Neuronal stem cell (in vitro differentiated cells): Measurements from ENCODE around the gene SNX32.
A peak's percentile ranks its signal among the peaks of the same experiment; 100 is the strongest.

ENCODE experiments used
- DNase-seq: peaks from one replicate; pipeline ENCODE4 v3.0.0-alpha.2; 2013; ENCODE audit warnings: low spot score
- H2AFZ ChIP-seq: one replicate; pipeline ENCODE4 v1.6.1; 2013; ENCODE audit warnings: mild to moderate bottlenecking, low read length, inconsistent platforms
- H2AK5ac ChIP-seq: 2 replicates; pipeline ENCODE4 v1.6.1; 2013; ENCODE audit warnings: low read depth, mild to moderate bottlenecking, inconsistent platforms, low read length, moderate library complexity, mixed read lengths
- H2BK120ac ChIP-seq: 2 replicates; pipeline ENCODE4 v1.6.1; 2013; ENCODE audit warnings: low read depth, mild to moderate bottlenecking, inconsistent platforms, low read length, moderate library complexity, mixed read lengths
- H2BK12ac ChIP-seq: one replicate; pipeline ENCODE4 v1.6.1; 2013; ENCODE audit warnings: low read length, inconsistent platforms
- H2BK15ac ChIP-seq: 2 replicates; pipeline ENCODE4 v1.6.1; 2013; ENCODE audit warnings: mild to moderate bottlenecking, low read length, inconsistent platforms, mixed read lengths
- H2BK5ac ChIP-seq: one replicate; pipeline ENCODE4 v1.6.1; 2013; ENCODE audit warnings: inconsistent platforms, mild to moderate bottlenecking, low read length, moderate library complexity
- H3K14ac ChIP-seq: one replicate; pipeline ENCODE4 v1.6.1; 2013; ENCODE audit warnings: low read length, inconsistent platforms
- H3K18ac ChIP-seq: 2 replicates; pipeline ENCODE4 v1.6.1; 2013; ENCODE audit warnings: low read length, inconsistent platforms
- H3K23ac ChIP-seq: 2 replicates; pipeline ENCODE4 v1.6.1; 2013; ENCODE audit warnings: low read depth, mild to moderate bottlenecking, mixed read lengths, low read length, inconsistent platforms; ENCODE audit not compliant: poor library complexity
- H3K27ac ChIP-seq: replicated peaks from 3 replicates; pipeline ENCODE4 v1.5.1; 2013; ENCODE audit warnings: low read length, inconsistent platforms
- H3K27me3 ChIP-seq, 3 experiments: 2 replicates each; pipeline ENCODE4 v1.6.1; 2013; ENCODE audit warnings: low read length in 3 of 3, mild to moderate bottlenecking in 2 of 3, inconsistent platforms in 1 of 3, low read depth in 1 of 3, mixed read lengths in 1 of 3, moderate library complexity in 1 of 3; ENCODE audit not compliant: control insufficient read depth in 3 of 3, insufficient read depth in 3 of 3
- H3K36me3 ChIP-seq, 2 donors: replicated peaks in 1 of 2; 2 replicates each; pipeline ENCODE4 v1.6.1; 2013; ENCODE audit warnings: low read length in 2 of 2; ENCODE audit not compliant: control insufficient read depth in 2 of 2, insufficient read depth in 2 of 2
- H3K4ac ChIP-seq: 2 replicates; pipeline ENCODE4 v1.6.1; 2013; ENCODE audit warnings: inconsistent platforms, mild to moderate bottlenecking, low read length, moderate library complexity
- H3K4me1 ChIP-seq, 2 donors: 1 replicate in 1 of 2; 2 replicates in 1 of 2; pipeline ENCODE4 v1.6.1; 2013; ENCODE audit warnings: low read length in 2 of 2, low read depth in 1 of 2; ENCODE audit not compliant: control insufficient read depth in 2 of 2, insufficient read depth in 1 of 2
- H3K4me2 ChIP-seq: one replicate; pipeline ENCODE4 v1.6.1; 2013; ENCODE audit warnings: mild to moderate bottlenecking, low read length, inconsistent platforms; ENCODE audit not compliant: insufficient read depth, poor library complexity, severe bottlenecking
- H3K4me3 ChIP-seq, 2 donors: 2 replicates each; pipeline ENCODE4 v1.5.1; 2013; ENCODE audit warnings: low read length in 2 of 2, mild to moderate bottlenecking in 2 of 2, inconsistent platforms in 1 of 2, moderate library complexity in 1 of 2
- H3K79me1 ChIP-seq: one replicate; pipeline ENCODE4 v1.6.1; 2013; ENCODE audit warnings: low read depth, mild to moderate bottlenecking, inconsistent platforms, low read length, moderate library complexity
- H3K9ac ChIP-seq: one replicate; pipeline ENCODE4 v1.6.1; 2013; ENCODE audit warnings: mild to moderate bottlenecking, low read depth, low read length, inconsistent platforms; ENCODE audit not compliant: poor library complexity
- H3K9me3 ChIP-seq, 2 donors: replicated peaks in 1 of 2; 2 replicates each; pipeline versions ENCODE3 to v1.6.1; 2013; ENCODE audit warnings: low read length in 2 of 2, mild to moderate bottlenecking in 2 of 2, inconsistent platforms in 1 of 2, low read depth in 1 of 2, mixed read lengths in 1 of 2, moderate library complexity in 1 of 2; ENCODE audit not compliant: control insufficient read depth in 2 of 2, insufficient read depth in 1 of 2
- H4K8ac ChIP-seq: one replicate; pipeline ENCODE4 v1.6.1; 2013; ENCODE audit warnings: low read depth, mild to moderate bottlenecking, inconsistent platforms, low read length, moderate library complexity
- H4K91ac ChIP-seq: one replicate; pipeline ENCODE4 v1.6.1; 2013; ENCODE audit warnings: low read length, low read depth, mild to moderate bottlenecking, inconsistent platforms; ENCODE audit not compliant: poor library complexity
- WGBS, 2 donors: extraction: QIAGEN DNeasy Blood & Tissue Kit; methylation state at CpG; one replicate each; pipeline ENCODE4 v1.1.7; 2013; ENCODE audit warnings: missing lambda C conversion rate in 2 of 2, mixed read lengths in 1 of 2; ENCODE audit not compliant: insufficient read length in 2 of 2, insufficient replicate concordance in 1 of 2; ENCODE audit errors: extremely low coverage in 2 of 2; 5-methylcytosine and 5-hydroxymethylcytosine counted together

SNX32 gene

DNA sequence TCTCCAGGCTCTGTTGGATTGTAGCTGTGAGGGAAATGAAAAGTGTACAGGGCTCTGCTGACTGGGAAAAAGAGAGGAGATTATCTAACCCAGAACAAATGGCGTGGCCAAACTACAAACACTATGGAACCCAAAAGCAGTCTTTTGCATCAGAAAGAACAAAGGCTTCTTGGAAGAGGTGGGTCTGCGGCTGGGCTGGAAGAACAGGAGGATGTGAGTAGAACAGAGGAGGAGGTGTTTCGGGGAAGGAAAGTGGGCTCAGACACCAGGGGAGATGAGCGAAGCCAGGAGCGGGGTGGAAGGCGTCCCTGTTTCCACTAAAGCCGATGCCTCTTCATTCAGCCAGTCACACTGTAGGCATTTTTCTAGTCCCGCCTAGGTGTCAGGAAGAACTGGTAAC lies 34.9 kb upstream of the SNX32 start:
- Histone ChIP-seq H3K79me1 (no peaks in the 10 kb centered on the region), H3K36me3 (no peaks in the 10 kb centered on the region), H2BK5ac (no peak overlapping the region), H4K91ac (no peak overlapping the region), H3K9me3 (no peaks in the 10 kb centered on the region), H3K23ac (no peak overlapping the region), H2BK12ac (no peak overlapping the region), H2BK120ac (no peak overlapping the region), H3K27ac (no peak overlapping the region), H3K4me1 (peaks cover 0 to 2% of the 10 kb centered on the region in 2 donors), H4K8ac (no peak overlapping the region), H3K18ac (no peak overlapping the region), H2AFZ (no peak overlapping the region), H3K4ac (no peak overlapping the region), H2AK5ac (no peak overlapping the region), H3K9ac (no peak overlapping the region), H3K14ac (no peak overlapping the region), H3K27me3 (peaks cover 0 to 84% (median 0%) of the 10 kb centered on the region in 3 experiments), H3K4me3 (no peak overlapping the region), H3K4me2 (no peak overlapping the region), H2BK15ac (no peak overlapping the region)
- no CpG with 5 or more reads among the region's 8 CpGs for WGBS, 2 donors
- DNase-seq = no peak

DNA sequence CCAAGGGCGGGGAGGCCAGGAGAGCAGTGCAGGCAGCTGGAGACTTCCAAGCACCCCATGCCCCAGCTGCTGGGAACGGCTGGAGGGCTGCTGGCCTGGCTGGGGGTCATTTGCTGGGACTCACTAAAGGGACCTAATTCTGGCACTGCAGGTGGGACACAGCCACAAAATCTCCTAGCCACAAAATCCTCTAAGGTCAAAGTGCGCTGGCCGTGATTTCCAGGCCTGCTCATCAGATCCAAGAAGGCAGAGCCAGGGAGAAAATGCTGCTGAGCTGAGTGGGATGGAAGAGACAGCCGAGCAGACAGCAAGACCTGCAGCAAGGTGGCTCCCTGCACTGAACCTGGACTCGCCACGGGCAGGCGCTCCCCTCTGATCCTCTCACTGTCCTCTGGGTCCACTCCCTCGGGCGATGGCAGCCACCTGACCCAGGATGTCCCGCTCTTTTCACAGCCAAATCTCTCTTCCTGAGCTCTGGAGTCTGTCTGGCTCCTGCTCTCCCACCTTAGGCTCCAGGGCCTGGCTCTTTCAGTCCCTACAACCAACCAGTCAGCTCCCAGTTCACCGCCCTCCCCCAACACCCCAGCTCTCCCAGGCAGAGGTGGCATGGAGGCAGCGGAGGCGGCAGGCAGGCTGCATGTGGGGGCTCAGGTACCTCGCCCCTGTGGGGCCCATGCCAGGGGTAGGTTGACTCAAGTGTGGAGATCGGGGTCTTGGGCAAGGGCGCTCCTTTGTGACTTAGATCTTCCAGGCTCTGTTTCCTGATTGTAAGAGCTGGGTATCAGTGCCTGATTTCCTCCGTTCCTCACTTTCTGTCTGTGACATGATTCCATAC lies 32.4 kb upstream of the SNX32 start:
- H3K4me2 ChIP-seq = no peak overlapping the region
- no CpG with 5 or more reads among the region's 18 CpGs for WGBS, 2 donors
- H3K36me3 ChIP-seq = no peaks in the 10 kb centered on the region
- H2BK120ac ChIP-seq = peak overlapping the region; percentile 47
- H2BK5ac ChIP-seq = peak overlapping the region; percentile 66
- H3K27me3 ChIP-seq = peaks cover 0 to 64% (median 0%) of the 10 kb centered on the region in 3 experiments
- peak overlapping the region; percentile 71 for H3K14ac ChIP-seq
- peak overlapping the region; percentile 75 for H2BK15ac ChIP-seq
- no peaks in the 10 kb centered on the region for H3K79me1 ChIP-seq
- no peak overlapping the region for H4K91ac ChIP-seq
- peak overlapping the region; percentile 37 for H2AK5ac ChIP-seq
- peak overlapping the region; percentile 83 for H3K18ac ChIP-seq
- no peak overlapping the region for H3K4me3 ChIP-seq
- no peak overlapping the region for H3K4ac ChIP-seq
- H2BK12ac ChIP-seq = peak overlapping the region; percentile 41
- no peak overlapping the region for H3K27ac ChIP-seq
- H3K4me1 ChIP-seq = peaks cover 0 to 2% of the 10 kb centered on the region in 2 donors
- H3K23ac ChIP-seq = peak overlapping the region; percentile 43
- H4K8ac ChIP-seq = no peak overlapping the region
- no peak overlapping the region for H3K9ac ChIP-seq
- H2AFZ ChIP-seq = no peak overlapping the region
- no peak for DNase-seq
- H3K9me3 ChIP-seq = no peaks in the 10 kb centered on the region

DNA sequence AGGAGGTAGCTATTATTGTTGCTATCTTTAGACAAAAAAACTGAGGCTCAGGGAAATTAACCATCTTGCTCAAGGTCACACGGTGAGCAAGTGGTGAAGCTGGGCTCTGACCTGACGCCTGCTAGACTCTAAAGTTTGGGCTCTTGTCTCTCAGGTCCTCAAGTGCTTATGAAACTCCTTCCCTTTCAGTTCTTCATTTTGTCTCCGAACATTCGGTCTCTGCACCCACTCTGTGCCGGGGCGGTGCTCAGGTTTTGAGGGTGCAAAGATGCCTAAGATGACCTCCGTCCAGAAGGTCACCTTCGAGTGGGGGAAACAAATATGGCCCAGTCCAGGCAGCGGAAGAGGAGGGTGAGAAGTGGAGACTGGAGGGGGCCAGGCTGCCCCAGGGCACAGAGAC lies 30.9 kb upstream of the SNX32 start:
- no peak overlapping the region for H2BK5ac ChIP-seq
- no peak overlapping the region for H3K4ac ChIP-seq
- H3K4me3 ChIP-seq = no peak overlapping the region
- no peak overlapping the region for H3K18ac ChIP-seq
- H3K9me3 ChIP-seq = no peaks in the 10 kb centered on the region
- peaks cover 0 to 50% (median 0%) of the 10 kb centered on the region in 3 experiments for H3K27me3 ChIP-seq
- H3K9ac ChIP-seq = no peak overlapping the region
- no peaks in the 10 kb centered on the region for H3K4me1 ChIP-seq
- no CpG with 5 or more reads among the region's 9 CpGs for WGBS, 2 donors
- no peak overlapping the region for H2BK120ac ChIP-seq
- no peak overlapping the region for H3K27ac ChIP-seq
- H2AFZ ChIP-seq = no peak overlapping the region
- H2BK15ac ChIP-seq = no peak overlapping the region
- H2AK5ac ChIP-seq = no peak overlapping the region
- no peak overlapping the region for H4K8ac ChIP-seq
- H4K91ac ChIP-seq = no peak overlapping the region
- no peak overlapping the region for H3K4me2 ChIP-seq
- H2BK12ac ChIP-seq = no peak overlapping the region
- no peak overlapping the region for H3K23ac ChIP-seq
- no peak for DNase-seq
- H3K14ac ChIP-seq = no peak overlapping the region
- no peaks in the 10 kb centered on the region for H3K36me3 ChIP-seq
- H3K79me1 ChIP-seq = no peaks in the 10 kb centered on the region

DNA sequence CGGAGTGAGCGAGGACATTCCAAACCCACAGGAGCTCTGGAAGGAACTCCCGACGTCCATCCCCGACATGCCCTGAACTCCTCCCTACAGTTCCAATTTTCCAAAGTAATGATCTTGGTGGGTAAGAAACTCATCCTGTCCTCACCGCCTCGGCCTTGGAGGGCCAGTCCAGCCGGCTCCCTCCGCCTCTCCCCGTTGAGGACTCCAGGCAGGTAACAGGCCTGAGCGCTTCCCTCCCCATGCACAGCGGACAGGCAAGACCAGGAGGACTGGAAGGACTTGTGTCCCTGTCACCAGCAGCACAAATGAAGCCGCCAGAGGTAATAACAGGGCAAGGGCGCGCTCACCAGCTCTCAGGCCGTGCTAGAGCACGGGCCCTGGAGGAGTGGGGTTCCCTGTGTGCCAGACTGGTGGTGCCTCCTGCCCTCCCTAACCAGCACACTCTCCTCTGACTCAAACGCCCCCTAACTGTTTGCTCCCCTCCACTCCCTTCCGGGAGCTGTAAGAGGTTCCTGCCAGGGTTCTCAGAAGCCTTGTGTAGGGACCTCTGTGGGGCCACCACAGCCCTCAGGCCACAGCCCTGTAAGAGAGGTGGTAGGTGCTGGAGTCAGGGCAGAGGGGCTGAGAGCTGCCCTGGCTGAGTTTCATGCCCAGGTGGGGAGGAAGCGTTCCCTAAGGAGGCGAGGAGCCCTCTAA lies 29.8 kb upstream of the SNX32 start:
- peaks cover 0 to 39% (median 0%) of the 10 kb centered on the region in 3 experiments for H3K27me3 ChIP-seq
- peak overlapping the region; percentile 32 for H3K23ac ChIP-seq
- no peaks in the 10 kb centered on the region for H3K4me1 ChIP-seq
- no peak overlapping the region for H3K4me2 ChIP-seq
- H2AFZ ChIP-seq = no peak overlapping the region
- no peak overlapping the region for H3K9ac ChIP-seq
- no CpG with 5 or more reads among the region's 21 CpGs for WGBS, 2 donors
- no peak overlapping the region for H2BK12ac ChIP-seq
- no peak overlapping the region for H3K4me3 ChIP-seq
- H3K4ac ChIP-seq = no peak overlapping the region
- no peak overlapping the region for H4K91ac ChIP-seq
- H3K36me3 ChIP-seq = no peaks in the 10 kb centered on the region
- no peak overlapping the region for H3K18ac ChIP-seq
- H3K79me1 ChIP-seq = no peaks in the 10 kb centered on the region
- no peak overlapping the region for H4K8ac ChIP-seq
- no peak overlapping the region for H2BK5ac ChIP-seq
- no peak overlapping the region for H3K27ac ChIP-seq
- no peak overlapping the region for H2BK120ac ChIP-seq
- peak overlapping the region; percentile 19 for H2AK5ac ChIP-seq
- H3K9me3 ChIP-seq = no peaks in the 10 kb centered on the region
- no peak overlapping the region for H3K14ac ChIP-seq
- H2BK15ac ChIP-seq = no peak overlapping the region
- no peak for DNase-seq
